HL-60 (cell line): ENCODE results near the gene GXYLT2.
A peak's percentile ranks its signal among the peaks of the same experiment; 100 is the strongest.

Source experiments
- DNase-seq, 2 experiments: peaks; one replicate each; pipeline ENCODE4 v3.0.0-alpha.2; 2010 to 2020; ENCODE audit warnings: low read depth in 1 of 2, low spot score in 1 of 2
- H3K27ac ChIP-seq: fragments of 250-450 bp; sonication (Bioruptor Pico); replicated peaks from 2 replicates; pipeline ENCODE4 v1.5.1; 2020; ENCODE audit warnings: mild to moderate bottlenecking, moderate library complexity
- H3K27me3 ChIP-seq: fragments of 250-450 bp; sonication (Bioruptor Pico); 2 replicates; pipeline ENCODE4 v1.5.1; 2021; ENCODE audit warnings: mild to moderate bottlenecking, moderate library complexity; ENCODE audit not compliant: insufficient read depth, poor library complexity, severe bottlenecking
- H3K4me3 ChIP-seq: replicated peaks from 2 replicates; pipeline ENCODE4 v1.5.1; 2011; ENCODE audit warnings: mild to moderate bottlenecking, control low read depth, low read length; ENCODE audit not compliant: insufficient read depth
- GABPA ChIP-seq: IDR thresholded peaks from 2 replicates; pipeline ENCODE4 v1.6.1; 2012; ENCODE audit warnings: low read depth
- POLR2AphosphoS5 ChIP-seq: IDR thresholded peaks from 2 replicates; pipeline ENCODE4 v1.6.1; 2012; ENCODE audit warnings: low read depth
- SPI1 ChIP-seq: IDR thresholded peaks from 2 replicates; pipeline ENCODE4 v1.6.1; 2012; ENCODE audit warnings: low read depth, mild to moderate bottlenecking, borderline replicate concordance
- TF ChIP-seq, protein P1 (sequence below): IDR thresholded peaks from one replicate; pipeline ENCODE4 v1.5.1; 2011; ENCODE audit warnings: low read length, control low read depth, inconsistent platforms; ENCODE audit not compliant: insufficient read depth
- TF ChIP-seq, protein P2 (sequence below): IDR thresholded peaks from 2 replicates; pipeline ENCODE4 v1.6.1; 2012; ENCODE audit warnings: low read depth; ENCODE audit not compliant: insufficient replicate concordance

GXYLT2 gene

DNA sequence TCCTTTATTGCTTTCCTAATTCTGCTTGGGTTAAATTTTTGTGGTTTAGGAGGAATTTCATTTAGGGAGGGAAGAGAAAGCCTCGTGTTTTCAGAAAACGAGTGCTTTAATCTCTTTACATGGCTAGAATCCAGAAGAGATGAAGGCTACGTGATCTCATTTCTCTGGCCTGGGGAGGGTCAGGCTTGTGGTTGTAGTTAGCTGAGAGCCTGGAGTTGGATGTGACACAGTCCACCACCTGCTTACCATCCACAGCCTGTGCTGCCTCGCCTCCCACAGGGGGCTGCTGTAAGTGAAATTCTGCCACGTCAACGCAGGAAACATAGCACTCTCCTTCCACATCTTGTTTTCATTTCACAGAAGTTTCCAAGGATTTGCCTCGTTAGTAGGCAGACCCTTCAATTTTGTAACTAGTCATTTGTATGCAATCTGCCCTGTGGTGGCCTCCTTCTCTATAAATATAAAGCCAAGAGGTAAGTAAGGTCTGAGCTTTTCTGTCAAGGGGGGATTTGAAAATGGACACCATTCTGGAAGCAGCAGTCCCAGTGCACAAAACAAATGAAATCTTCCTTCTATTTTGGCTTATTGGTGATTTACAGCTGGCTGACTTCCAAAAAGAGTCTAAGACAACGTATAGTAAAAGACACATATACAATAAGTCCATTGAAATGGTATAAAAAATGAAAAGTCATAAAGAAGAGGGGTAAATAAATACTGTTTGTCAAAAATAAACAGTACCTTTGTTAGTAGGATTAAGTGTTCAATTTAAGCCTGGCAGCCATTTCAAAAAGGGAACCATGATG lies 3.4 kb downstream of the GXYLT2 start:
- Histone ChIP-seq H3K27ac (peak overlapping the region; percentile 7; the same call in 1 of the 2 replicates), H3K27me3 (no peaks in the 10 kb centered on the region), H3K4me3 (no peak overlapping the region)
- peak in 1 of 2 experiments; percentile 30 for DNase-seq
- TF ChIP-seq GABPA (no peak), SPI1 (no peak), POLR2AphosphoS5 (no peak)
- TF ChIP-seq, protein P1, sequence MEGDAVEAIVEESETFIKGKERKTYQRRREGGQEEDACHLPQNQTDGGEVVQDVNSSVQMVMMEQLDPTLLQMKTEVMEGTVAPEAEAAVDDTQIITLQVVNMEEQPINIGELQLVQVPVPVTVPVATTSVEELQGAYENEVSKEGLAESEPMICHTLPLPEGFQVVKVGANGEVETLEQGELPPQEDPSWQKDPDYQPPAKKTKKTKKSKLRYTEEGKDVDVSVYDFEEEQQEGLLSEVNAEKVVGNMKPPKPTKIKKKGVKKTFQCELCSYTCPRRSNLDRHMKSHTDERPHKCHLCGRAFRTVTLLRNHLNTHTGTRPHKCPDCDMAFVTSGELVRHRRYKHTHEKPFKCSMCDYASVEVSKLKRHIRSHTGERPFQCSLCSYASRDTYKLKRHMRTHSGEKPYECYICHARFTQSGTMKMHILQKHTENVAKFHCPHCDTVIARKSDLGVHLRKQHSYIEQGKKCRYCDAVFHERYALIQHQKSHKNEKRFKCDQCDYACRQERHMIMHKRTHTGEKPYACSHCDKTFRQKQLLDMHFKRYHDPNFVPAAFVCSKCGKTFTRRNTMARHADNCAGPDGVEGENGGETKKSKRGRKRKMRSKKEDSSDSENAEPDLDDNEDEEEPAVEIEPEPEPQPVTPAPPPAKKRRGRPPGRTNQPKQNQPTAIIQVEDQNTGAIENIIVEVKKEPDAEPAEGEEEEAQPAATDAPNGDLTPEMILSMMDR = no peak
- TF ChIP-seq, protein P2, sequence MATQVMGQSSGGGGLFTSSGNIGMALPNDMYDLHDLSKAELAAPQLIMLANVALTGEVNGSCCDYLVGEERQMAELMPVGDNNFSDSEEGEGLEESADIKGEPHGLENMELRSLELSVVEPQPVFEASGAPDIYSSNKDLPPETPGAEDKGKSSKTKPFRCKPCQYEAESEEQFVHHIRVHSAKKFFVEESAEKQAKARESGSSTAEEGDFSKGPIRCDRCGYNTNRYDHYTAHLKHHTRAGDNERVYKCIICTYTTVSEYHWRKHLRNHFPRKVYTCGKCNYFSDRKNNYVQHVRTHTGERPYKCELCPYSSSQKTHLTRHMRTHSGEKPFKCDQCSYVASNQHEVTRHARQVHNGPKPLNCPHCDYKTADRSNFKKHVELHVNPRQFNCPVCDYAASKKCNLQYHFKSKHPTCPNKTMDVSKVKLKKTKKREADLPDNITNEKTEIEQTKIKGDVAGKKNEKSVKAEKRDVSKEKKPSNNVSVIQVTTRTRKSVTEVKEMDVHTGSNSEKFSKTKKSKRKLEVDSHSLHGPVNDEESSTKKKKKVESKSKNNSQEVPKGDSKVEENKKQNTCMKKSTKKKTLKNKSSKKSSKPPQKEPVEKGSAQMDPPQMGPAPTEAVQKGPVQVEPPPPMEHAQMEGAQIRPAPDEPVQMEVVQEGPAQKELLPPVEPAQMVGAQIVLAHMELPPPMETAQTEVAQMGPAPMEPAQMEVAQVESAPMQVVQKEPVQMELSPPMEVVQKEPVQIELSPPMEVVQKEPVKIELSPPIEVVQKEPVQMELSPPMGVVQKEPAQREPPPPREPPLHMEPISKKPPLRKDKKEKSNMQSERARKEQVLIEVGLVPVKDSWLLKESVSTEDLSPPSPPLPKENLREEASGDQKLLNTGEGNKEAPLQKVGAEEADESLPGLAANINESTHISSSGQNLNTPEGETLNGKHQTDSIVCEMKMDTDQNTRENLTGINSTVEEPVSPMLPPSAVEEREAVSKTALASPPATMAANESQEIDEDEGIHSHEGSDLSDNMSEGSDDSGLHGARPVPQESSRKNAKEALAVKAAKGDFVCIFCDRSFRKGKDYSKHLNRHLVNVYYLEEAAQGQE = no peak

DNA sequence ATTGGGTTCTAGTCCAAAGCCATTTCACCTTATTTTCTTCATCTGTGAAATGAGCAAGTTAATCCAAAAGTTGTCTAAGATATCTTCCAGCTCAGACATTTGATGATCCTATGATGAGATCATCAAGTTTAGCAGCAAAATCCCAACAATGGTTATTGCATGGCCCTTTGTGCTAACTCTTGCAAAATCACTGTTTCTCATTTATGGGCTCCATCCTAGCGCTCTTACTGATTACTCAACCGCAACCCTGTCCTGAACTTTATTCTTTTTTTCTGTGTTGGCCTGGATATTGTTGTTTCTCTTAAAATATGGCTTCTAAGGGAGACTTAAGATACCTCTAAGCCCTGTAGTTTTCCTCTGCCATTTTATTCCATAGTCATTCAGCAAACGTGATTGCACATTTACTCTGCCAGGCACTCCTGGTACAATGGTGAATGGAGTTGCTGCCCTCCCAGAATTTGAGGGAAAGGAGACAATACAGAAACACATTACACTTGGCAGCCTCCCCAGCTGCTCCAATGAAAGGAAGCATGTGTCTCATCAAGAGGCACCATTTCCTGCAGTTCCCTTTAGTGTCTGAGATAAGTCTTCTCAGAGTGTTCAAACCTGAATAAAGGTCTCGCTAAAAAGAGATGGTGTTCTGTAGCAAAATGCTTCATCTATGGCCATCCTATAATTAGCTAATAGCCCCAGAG lies 4.4 kb downstream of the GXYLT2 start:
- peak in 1 of 2 experiments; percentile 16 for DNase-seq
- H3K27me3 ChIP-seq = no peaks in the 10 kb centered on the region
- TF ChIP-seq POLR2AphosphoS5 = no peak
- TF ChIP-seq SPI1 = 0 out of 2 replicates have a peak, but pooled peaks have one; percentile 21
- no peak overlapping the region for H3K27ac ChIP-seq
- H3K4me3 ChIP-seq = no peak overlapping the region

DNA sequence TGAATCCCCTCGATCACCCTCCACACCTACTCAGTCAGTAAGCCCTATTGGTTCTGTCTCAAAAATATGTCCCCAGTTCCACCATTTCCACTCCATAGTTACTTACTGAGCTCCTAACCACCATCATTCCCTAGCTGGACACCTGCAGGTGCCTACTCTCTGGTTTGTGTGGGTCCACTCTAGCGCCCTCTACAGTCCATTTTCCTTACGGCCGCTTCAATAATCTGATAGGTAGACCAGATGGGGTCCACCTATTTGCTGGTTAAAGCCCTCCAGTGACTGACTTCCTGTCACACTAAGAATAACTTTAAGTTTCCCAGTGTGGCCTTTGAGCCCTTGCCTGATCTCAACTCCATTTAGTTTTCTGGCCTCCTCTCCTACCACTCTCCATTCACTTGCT lies 5.0 kb downstream of the GXYLT2 start:
- Histone ChIP-seq H3K4me3 (no peak overlapping the region), H3K27me3 (no peaks in the 10 kb centered on the region), H3K27ac (no peak overlapping the region)
- DNase-seq = peak in 1 of 2 experiments; percentile 23
- TF ChIP-seq POLR2AphosphoS5 (no peak), SPI1 (no peak), GABPA (no peak)
- TF ChIP-seq, protein P1 = no peak
- TF ChIP-seq, protein P2 = no peak

DNA sequence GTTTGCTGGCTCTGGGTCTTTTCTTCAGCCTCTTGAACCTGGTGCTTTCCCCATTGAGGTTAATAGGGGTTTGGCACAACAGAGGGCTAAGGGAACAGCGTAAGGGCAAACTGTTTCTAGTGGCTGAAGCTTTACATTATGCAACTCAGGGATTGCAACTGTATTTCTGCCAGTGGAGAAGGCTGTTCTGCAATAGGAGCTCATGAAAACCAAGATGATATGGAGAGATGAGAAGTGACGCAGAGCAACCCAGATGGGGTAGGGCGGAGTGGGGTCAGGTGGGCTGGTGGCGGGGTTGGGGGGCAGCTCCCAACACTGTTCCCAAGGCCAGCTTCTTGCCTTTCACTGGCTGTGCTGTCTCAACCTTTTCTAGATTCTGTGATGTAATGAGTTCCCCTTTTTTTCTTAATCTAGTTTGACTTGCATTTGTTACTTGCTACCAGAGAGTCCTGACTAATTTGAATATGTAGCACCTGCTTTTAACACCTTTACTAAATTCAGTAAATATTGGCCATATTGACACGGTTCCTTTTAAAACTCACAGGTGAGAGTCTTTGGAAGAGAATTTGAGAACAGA lies 7.2 kb downstream of the GXYLT2 start:
- Histone ChIP-seq H3K4me3 (0 out of 2 replicates have a peak overlapping the region, but pooled peaks have one; percentile 17), H3K27ac (peak overlapping the region; percentile 74), H3K27me3 (no peaks in the 10 kb centered on the region)
- peak; percentile 62 for TF ChIP-seq POLR2AphosphoS5
- TF ChIP-seq SPI1 = peak; percentile 94
- TF ChIP-seq, protein P2 = no peak
- DNase-seq = peak; percentile 47 to 88
